ENCODE measurements around the gene ATAD3B.
"Not testable (repeated sequence)": the region's sequence is repeated elsewhere in the genome, so short reads cannot be mapped to it uniquely, and the experiment has no call there.

Gene ATAD3B

GRCh38 chr1:1516923-1517322 is 45.4 kb downstream of the ATAD3B start:
- H3K4me3 ChIP-seq (ENCODE audit: low read depth, low read length); DNase-seq (ENCODE audit: low read depth): not testable (repeated sequence)

GRCh38 chr1:1517973-1518620 is 46.5 kb downstream of the ATAD3B start:
- TF ChIP-seq MAX (IDR thresholded peaks at IDR 0.05; ENCODE audit: low read depth, low read length) (no peak), CTCF (IDR thresholded peaks at IDR 0.05; ENCODE audit: low read depth, low read length) (no peak), POLR2A (IDR thresholded peaks at IDR 0.05; ENCODE audit: extremely low read depth, insufficient read length) (no peak), MYC (IDR thresholded peaks at IDR 0.05; ENCODE audit: low read depth, low read length) (no peak)
- no peak overlapping the region for H3K4me3 ChIP-seq (ENCODE audit: low read depth, low read length)
- no peak for DNase-seq (ENCODE audit: low read depth)

- not testable (repeated sequence) for DNase-seq (ENCODE audit: low read depth); H3K4me3 ChIP-seq (ENCODE audit: low read depth, low read length)
Measured at GRCh38 chr1:1518621-1519007, 47.0 kb downstream of the ATAD3B start.

- H3K4me3 ChIP-seq (ENCODE audit: low read depth, low read length); DNase-seq (ENCODE audit: low read depth): not testable (repeated sequence)
Measured at GRCh38 chr1:1519805-1520505, 48.4 kb downstream of the ATAD3B start.

- DNase-seq (ENCODE audit: low read depth): no peak
- no peak for TF ChIP-seq MAX (IDR thresholded peaks at IDR 0.05; ENCODE audit: low read depth, low read length)
- TF ChIP-seq POLR2A (IDR thresholded peaks at IDR 0.05; ENCODE audit: extremely low read depth, insufficient read length): no peak
- TF ChIP-seq CTCF (IDR thresholded peaks at IDR 0.05; ENCODE audit: low read depth, low read length): no peak
- TF ChIP-seq MYC (IDR thresholded peaks at IDR 0.05; ENCODE audit: low read depth, low read length): no peak
- no peak overlapping the region for H3K4me3 ChIP-seq (ENCODE audit: low read depth, low read length)
Measured at GRCh38 chr1:1521331-1521730, 49.8 kb downstream of the ATAD3B start.

- H3K4me3 ChIP-seq (ENCODE audit: low read depth, low read length); DNase-seq (ENCODE audit: low read depth): not testable (repeated sequence)
Measured at GRCh38 chr1:1522536-1522935, 51.0 kb downstream of the ATAD3B start.

GRCh38 chr1:1523226-1523625 is 51.7 kb downstream of the ATAD3B start:
- not testable (repeated sequence) for DNase-seq (ENCODE audit: low read depth); H3K4me3 ChIP-seq (ENCODE audit: low read depth, low read length)

- not testable (repeated sequence) for H3K4me3 ChIP-seq (ENCODE audit: low read depth, low read length); DNase-seq (ENCODE audit: low read depth)
Measured at GRCh38 chr1:1523651-1524050, 52.1 kb downstream of the ATAD3B start.

GRCh38 chr1:1524750-1525383 is 53.3 kb downstream of the ATAD3B start:
- H3K4me3 ChIP-seq (ENCODE audit: low read depth, low read length); DNase-seq (ENCODE audit: low read depth): not testable (repeated sequence)

GRCh38 chr1:1526476-1526875 is 54.9 kb downstream of the ATAD3B start:
- DNase-seq (ENCODE audit: low read depth); H3K4me3 ChIP-seq (ENCODE audit: low read depth, low read length): not testable (repeated sequence)

All from NB4 (cell line).